H1 (cell line): ENCODE data around the gene C4orf33. TPM values are rescaled to one million over a fixed set of nuclear protein-coding genes. Genes with fewer than 3 reads are reported as not detected.

ENCODE experiments used
- CTCF ChIA-PET: fragments of 300-600 bp; sonication (Branson Sonifier 250); formaldehyde crosslinking; loops from one replicate; lab custom pipeline; 2021; ENCODE audit not compliant: partially characterized antibody; lab: Charles Lee
- POLR2A ChIA-PET: fragments of 300-600 bp; sonication (Branson Sonifier 250); formaldehyde crosslinking; loops from one replicate; lab custom pipeline; 2021; ENCODE audit warnings: inconsistent platforms; ENCODE audit not compliant: partially characterized antibody; lab: Charles Lee
- DNase-seq, 2 experiments: peaks; one replicate each; pipeline versions ENCODE4 v3.0.0 to v3.0.0-alpha.2; 2010 to 2022; ENCODE audit warnings: low spot score in 2 of 2, low read depth in 1 of 2, mixed read lengths in 1 of 2
- FAIRE-seq: peaks from 2 replicates; lab custom pipeline; 2011; peaks lifted over from hg19 to GRCh38; lab: Jason Lieb, UNC
- H2AFZ ChIP-seq: 2 replicates; pipeline ENCODE4 v1.8.1; 2012; ENCODE audit warnings: low read length, inconsistent platforms
- H2AK5ac ChIP-seq: 2 replicates; pipeline ENCODE4 v1.6.1; 2013; ENCODE audit warnings: low read depth, low read length
- H2BK120ac ChIP-seq: replicated peaks from 2 replicates; pipeline ENCODE3; 2013; ENCODE audit warnings: low read depth, low read length, inconsistent platforms
- H2BK12ac ChIP-seq: 2 replicates; pipeline ENCODE4 v1.6.1; 2013; ENCODE audit warnings: low read depth, low read length
- H2BK15ac ChIP-seq: 2 replicates; pipeline ENCODE4 v1.6.1; 2013; ENCODE audit warnings: low read length
- H2BK20ac ChIP-seq: 2 replicates; pipeline ENCODE4 v1.6.1; 2013; ENCODE audit warnings: low read length
- H2BK5ac ChIP-seq: 2 replicates; pipeline ENCODE4 v1.6.1; 2013; ENCODE audit warnings: low read depth, low read length
- H3K14ac ChIP-seq: 2 replicates; pipeline ENCODE4 v1.6.1; 2013; ENCODE audit warnings: inconsistent platforms; ENCODE audit not compliant: insufficient read length
- H3K18ac ChIP-seq: 2 replicates; pipeline ENCODE4 v1.6.1; 2013; ENCODE audit warnings: low read length; ENCODE audit errors: extremely low read depth
- H3K23ac ChIP-seq: 2 replicates; pipeline ENCODE4 v1.6.1; 2013; ENCODE audit warnings: inconsistent platforms; ENCODE audit not compliant: insufficient read length
- H3K23me2 ChIP-seq: 2 replicates; pipeline ENCODE4 v1.6.1; 2013; ENCODE audit warnings: low read depth, low read length
- H3K27ac ChIP-seq: 2 replicates; pipeline ENCODE4 v1.6.1; 2011; ENCODE audit warnings: low read depth, low read length, inconsistent platforms
- H3K27me3 ChIP-seq, 4 experiments: replicated peaks in 1 of 4; 1 replicate in 1 of 4; 2 replicates in 3 of 4; pipeline versions ENCODE4 v1.6.1 to v1.8.1; 2011 to 2013; ENCODE audit warnings: low read length in 3 of 4, mild to moderate bottlenecking in 3 of 4, inconsistent platforms in 2 of 4, mixed read lengths in 2 of 4, moderate library complexity in 1 of 4; ENCODE audit not compliant: control insufficient read depth in 3 of 4, insufficient read depth in 3 of 4; ENCODE audit errors: extremely low read depth in 1 of 4
- H3K36me3 ChIP-seq, 4 experiments: 2 replicates each; pipeline versions ENCODE4 v1.6.1 to v1.8.1; 2011 to 2013; ENCODE audit warnings: mild to moderate bottlenecking in 4 of 4, low read length in 3 of 4, moderate library complexity in 2 of 4, control low read depth in 1 of 4, inconsistent platforms in 1 of 4; ENCODE audit not compliant: insufficient read depth in 4 of 4, control insufficient read depth in 2 of 4
- H3K4ac ChIP-seq: replicated peaks from 2 replicates; pipeline ENCODE3; 2013; ENCODE audit warnings: low read length, low read depth, mixed read lengths, inconsistent platforms; ENCODE audit not compliant: insufficient read length
- H3K4me1 ChIP-seq, 4 experiments: replicated peaks in 1 of 4; 1 replicate in 1 of 4; 2 replicates in 3 of 4; pipeline versions ENCODE4 v1.6.1 to v1.8.1; 2011 to 2013; ENCODE audit warnings: low read length in 3 of 4, inconsistent platforms in 2 of 4, mixed read lengths in 1 of 4; ENCODE audit not compliant: insufficient read depth in 4 of 4, control insufficient read depth in 3 of 4
- H3K4me2 ChIP-seq, 2 experiments: 2 replicates each; pipeline versions ENCODE4 v1.6.1 to v1.8.1; 2011 to 2013; ENCODE audit warnings: low read depth in 2 of 2, low read length in 2 of 2, control low read depth in 1 of 2, inconsistent platforms in 1 of 2, mild to moderate bottlenecking in 1 of 2; ENCODE audit not compliant: insufficient read depth in 1 of 2
- H3K4me3 ChIP-seq, 4 experiments: fragments of 200-600, 300-600 bp in 1 of 4; sonication (generic), shearing (Covaris generic), sonication (Bioruptor Twin) in 1 of 4; 2 replicates each; pipeline versions ENCODE4 v1.5.1 to v1.8.1; 2011 to 2016; ENCODE audit warnings: low read length in 4 of 4, low read depth in 3 of 4, control low read depth in 2 of 4, inconsistent platforms in 2 of 4, mild to moderate bottlenecking in 2 of 4, mixed read lengths in 1 of 4, moderate library complexity in 1 of 4; ENCODE audit not compliant: insufficient read depth in 2 of 4; ENCODE audit errors: extremely low read depth in 1 of 4
- H3K56ac ChIP-seq: replicated peaks from 2 replicates; pipeline ENCODE3; 2013; ENCODE audit warnings: low read depth, mild to moderate bottlenecking, mixed read lengths, low read length, inconsistent platforms; ENCODE audit not compliant: insufficient read length
- H3K79me1 ChIP-seq: 2 replicates; pipeline ENCODE4 v1.6.1; 2013; ENCODE audit warnings: low read depth, low read length, control low read depth
- H3K79me2 ChIP-seq, 2 experiments: 2 replicates each; pipeline versions ENCODE4 v1.6.1 to v1.8.1; 2012 to 2013; ENCODE audit warnings: low read length in 2 of 2, mild to moderate bottlenecking in 2 of 2, inconsistent platforms in 1 of 2; ENCODE audit not compliant: insufficient read depth in 2 of 2, control insufficient read depth in 1 of 2
- H3K9ac ChIP-seq, 4 experiments: replicated peaks in 1 of 4; 1 replicate in 1 of 4; 2 replicates in 3 of 4; pipeline versions ENCODE4 v1.6.1 to v1.8.1; 2011 to 2013; ENCODE audit warnings: low read depth in 3 of 4, low read length in 3 of 4, control low read depth in 2 of 4, mild to moderate bottlenecking in 2 of 4, moderate library complexity in 2 of 4, inconsistent platforms in 1 of 4; ENCODE audit errors: extremely low read depth in 1 of 4
- H3K9me3 ChIP-seq, 2 experiments: 2 replicates each; pipeline versions ENCODE4 v1.6.1 to v1.8.1; 2012 to 2013; ENCODE audit warnings: mild to moderate bottlenecking in 2 of 2, moderate library complexity in 2 of 2, control low read depth in 1 of 2, inconsistent platforms in 1 of 2, low read depth in 1 of 2, low read length in 1 of 2, mixed read lengths in 1 of 2; ENCODE audit not compliant: insufficient read depth in 2 of 2
- H4K20me1 ChIP-seq, 2 experiments: replicated peaks in 1 of 2; 2 replicates each; pipeline versions ENCODE3 to v1.8.1; 2011 to 2013; ENCODE audit warnings: inconsistent platforms in 2 of 2, low read length in 2 of 2, mild to moderate bottlenecking in 1 of 2; ENCODE audit not compliant: insufficient read depth in 2 of 2, control insufficient read depth in 1 of 2
- H4K5ac ChIP-seq: 2 replicates; pipeline ENCODE4 v1.6.1; 2013; ENCODE audit warnings: low read length, low read depth, mixed read lengths, inconsistent platforms; ENCODE audit not compliant: insufficient read length
- H4K8ac ChIP-seq: 2 replicates; pipeline ENCODE4 v1.8.0; 2013; ENCODE audit warnings: mild to moderate bottlenecking, moderate library complexity, low read length, inconsistent platforms; ENCODE audit not compliant: insufficient read depth; ENCODE audit errors: extremely low read depth
- H4K91ac ChIP-seq: replicated peaks from 2 replicates; pipeline ENCODE3; 2013; ENCODE audit warnings: low read length, mixed read lengths, inconsistent platforms; ENCODE audit not compliant: insufficient read length
- BACH1 ChIP-seq: IDR thresholded peaks from 2 replicates; pipeline ENCODE4 v1.6.1; 2012; ENCODE audit warnings: low read length, improper control_type of control experiment
- BCL11A ChIP-seq, 2 experiments: IDR thresholded peaks; one replicate each; pipeline ENCODE4 v1.6.1; 2011; ENCODE audit warnings: low read depth in 2 of 2, low read length in 2 of 2, mild to moderate bottlenecking in 2 of 2
- CHD2 ChIP-seq: IDR thresholded peaks from 2 replicates; pipeline ENCODE4 v1.6.1; 2012; ENCODE audit warnings: low read length, improper control_type of control experiment
- EZH2 ChIP-seq: fragments of 200-600 bp; sonication (generic); IDR thresholded peaks from 2 replicates; pipeline ENCODE4 v1.7.1; 2012; ENCODE audit warnings: low read depth, mild to moderate bottlenecking, moderate library complexity, low read length, inconsistent platforms; ENCODE audit not compliant: severe bottlenecking
- FOSL1 ChIP-seq: IDR thresholded peaks from 2 replicates; pipeline ENCODE4 v1.6.1; 2011; ENCODE audit warnings: mild to moderate bottlenecking, low read depth, low read length, moderate library complexity; ENCODE audit not compliant: insufficient read depth
- HDAC2 ChIP-seq, 2 experiments: fragments of 300-600 bp in 1 of 2; sonication (generic) in 1 of 2; IDR thresholded peaks; 2 replicates each; pipeline ENCODE4 v1.6.1; 2011 to 2012; ENCODE audit warnings: low read depth in 2 of 2, low read length in 2 of 2, mild to moderate bottlenecking in 2 of 2, moderate library complexity in 2 of 2, borderline replicate concordance in 1 of 2, inconsistent platforms in 1 of 2
- RXRA ChIP-seq: IDR thresholded peaks from 2 replicates; pipeline ENCODE4 v1.6.1; 2011; ENCODE audit warnings: low read depth, mild to moderate bottlenecking, low read length, moderate library complexity; ENCODE audit not compliant: insufficient read depth
- SIN3A ChIP-seq, 2 experiments: IDR thresholded peaks in 1 of 2; conservative IDR thresholded peaks in 1 of 2; 2 replicates each; pipeline ENCODE4 v1.6.1; 2011 to 2012; ENCODE audit warnings: low read length in 2 of 2, improper control_type of control experiment in 1 of 2, low read depth in 1 of 2, mild to moderate bottlenecking in 1 of 2
- SUZ12 ChIP-seq: fragments of 200-600 bp; sonication (generic); IDR thresholded peaks from 2 replicates; pipeline ENCODE4 v1.6.1; 2012; ENCODE audit warnings: mild to moderate bottlenecking, inconsistent platforms, low read length, moderate library complexity, mixed read lengths
- TEAD4 ChIP-seq: IDR thresholded peaks from 2 replicates; pipeline ENCODE4 v1.6.1; 2012; ENCODE audit warnings: low read depth, low read length, inconsistent platforms, mixed read lengths
- WGBS, 2 experiments: shearing (Covaris generic) in 1 of 2; methylation state at CpG; one replicate each; pipeline versions ENCODE4 v1.1.6 to v1.1.7; 2013 to 2015; ENCODE audit warnings: low lambda C conversion rate in 2 of 2, mixed read lengths in 2 of 2, inconsistent platforms in 1 of 2, low coverage in 1 of 2, missing lambda C conversion rate in 1 of 2; ENCODE audit not compliant: insufficient replicate concordance in 2 of 2, insufficient coverage in 1 of 2, insufficient read length in 1 of 2; ENCODE audit errors: extremely low coverage in 1 of 2, missing lambda C conversion rate in 1 of 2; 5-methylcytosine and 5-hydroxymethylcytosine counted together
- polyA plus RNA-seq, 7 experiments: library from polyadenylated mRNA; depleted of rRNA in 3 of 7; stranded (reverse) in 5 of 7; unstranded in 2 of 7; fragments of >200 nt in 5 of 7; fragments of 200-250 nt in 2 of 7; gene quantifications; 1 replicate in 5 of 7; 2 replicates in 1 of 7; 4 replicates in 1 of 7; pipeline versions ENCODE4 v1.2.1 to v1.2.3, GENCODE V29; 2011 to 2013; ENCODE audit warnings: missing spikeins in 2 of 7, mixed read lengths in 2 of 7
- total RNA-seq: library from RNA; stranded (reverse); fragmentation: NEBNext Ultra II Directional; extraction: Animal tissue kit (Norgen Biotek cat#: 25700); gene quantifications from 2 replicates; pipeline ENCODE4 v1.2.1, GENCODE V29; 2021
- TF ChIP-seq, protein P1 (sequence below), 3 experiments: IDR thresholded peaks; 1 replicate in 2 of 3; 2 replicates in 1 of 3; pipeline versions ENCODE4 v1.5.1 to v1.6.1; 2011; ENCODE audit warnings: low read length in 3 of 3, mild to moderate bottlenecking in 3 of 3, inconsistent platforms in 2 of 3, low read depth in 1 of 3, moderate library complexity in 1 of 3; ENCODE audit not compliant: insufficient read depth in 1 of 3; ENCODE audit errors: control extremely low read depth in 1 of 3

Gene C4orf33
- total and polyA plus RNA-seq, 2 of the 8 experiments (the other 6 are each of a cell fraction or from before 2014, with no cell fraction given) = 3.4 to 6.0 TPM

DNA sequence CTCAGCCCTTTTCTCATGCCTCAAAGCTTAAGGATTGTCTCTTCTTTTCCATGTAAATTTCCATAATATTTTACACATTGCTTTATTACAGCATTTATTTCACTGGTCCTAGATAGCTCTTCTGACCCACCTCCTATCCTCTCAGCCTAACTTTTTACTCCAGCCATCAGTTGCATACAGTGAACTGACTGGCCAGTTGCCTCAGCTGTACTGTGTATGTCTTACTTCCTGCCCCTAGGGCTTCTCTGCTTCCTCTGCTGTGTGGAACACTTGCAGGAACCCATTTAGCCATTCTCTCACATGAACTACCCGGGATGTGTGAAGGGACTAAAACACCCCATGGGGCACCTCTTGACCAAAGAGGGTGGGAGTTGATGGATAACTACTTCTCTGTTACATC is 18.0 kb downstream of the C4orf33 start:
- no peaks in the 10 kb centered on the region for H3K9me3 ChIP-seq
- no peaks in the 10 kb centered on the region for H3K79me2 ChIP-seq
- H4K91ac ChIP-seq = no peak overlapping the region
- no peak overlapping the region for H3K4ac ChIP-seq
- no peak overlapping the region for H3K27ac ChIP-seq
- no peaks in the 10 kb centered on the region for H3K36me3 ChIP-seq
- H3K79me1 ChIP-seq = no peaks in the 10 kb centered on the region
- no peak overlapping the region for H3K4me3 ChIP-seq
- POLR2A ChIA-PET = interaction anchor here (0.6 kb wide), 1 partner anchor 9 kb away, joined by 3 read pairs; no protein-coding TSS in a partner anchor
- no peak overlapping the region for H2AK5ac ChIP-seq
- CTCF ChIA-PET = no interaction called here
- peaks cover 0 to 1% (median 0%) of the 10 kb centered on the region in 4 experiments; a peak in 1 of 7 replicates for H3K27me3 ChIP-seq
- H4K5ac ChIP-seq = no peak overlapping the region
- no peak overlapping the region for H3K23ac ChIP-seq
- WGBS, 2 experiments = 79% methylated on average over 1 of the region's 1 CpG; no CpG with 5 or more reads in 1 of the 2 experiments
- no peak for DNase-seq
- H2BK5ac ChIP-seq = no peak overlapping the region
- no peak overlapping the region for H3K18ac ChIP-seq
- no peak overlapping the region for H3K4me2 ChIP-seq
- no peak overlapping the region for H2AFZ ChIP-seq
- no peak overlapping the region for H4K8ac ChIP-seq
- H3K4me1 ChIP-seq = peaks cover 0 to 2% (median 0%) of the 10 kb centered on the region in 4 experiments; a peak in 2 of 7 replicates
- H2BK120ac ChIP-seq = no peak overlapping the region
- H3K9ac ChIP-seq = no peak overlapping the region
- no peak overlapping the region for H2BK15ac ChIP-seq
- no peak for FAIRE-seq
- no peak overlapping the region for H3K14ac ChIP-seq
- H2BK12ac ChIP-seq = no peak overlapping the region
- H3K23me2 ChIP-seq = no peaks in the 10 kb centered on the region
- no peak overlapping the region for H3K56ac ChIP-seq
- no peak overlapping the region for H2BK20ac ChIP-seq
- H4K20me1 ChIP-seq = no peaks in the 10 kb centered on the region
- no peak for TF ChIP-seq EZH2
- no peak for TF ChIP-seq SUZ12
- TF ChIP-seq HDAC2 (IDR thresholded peaks at IDR 0.05; ENCODE audit: borderline replicate concordance in 1 of 2, low read depth in 2 of 2, low read length in 2 of 2) = no peak
- TF ChIP-seq, protein P1, sequence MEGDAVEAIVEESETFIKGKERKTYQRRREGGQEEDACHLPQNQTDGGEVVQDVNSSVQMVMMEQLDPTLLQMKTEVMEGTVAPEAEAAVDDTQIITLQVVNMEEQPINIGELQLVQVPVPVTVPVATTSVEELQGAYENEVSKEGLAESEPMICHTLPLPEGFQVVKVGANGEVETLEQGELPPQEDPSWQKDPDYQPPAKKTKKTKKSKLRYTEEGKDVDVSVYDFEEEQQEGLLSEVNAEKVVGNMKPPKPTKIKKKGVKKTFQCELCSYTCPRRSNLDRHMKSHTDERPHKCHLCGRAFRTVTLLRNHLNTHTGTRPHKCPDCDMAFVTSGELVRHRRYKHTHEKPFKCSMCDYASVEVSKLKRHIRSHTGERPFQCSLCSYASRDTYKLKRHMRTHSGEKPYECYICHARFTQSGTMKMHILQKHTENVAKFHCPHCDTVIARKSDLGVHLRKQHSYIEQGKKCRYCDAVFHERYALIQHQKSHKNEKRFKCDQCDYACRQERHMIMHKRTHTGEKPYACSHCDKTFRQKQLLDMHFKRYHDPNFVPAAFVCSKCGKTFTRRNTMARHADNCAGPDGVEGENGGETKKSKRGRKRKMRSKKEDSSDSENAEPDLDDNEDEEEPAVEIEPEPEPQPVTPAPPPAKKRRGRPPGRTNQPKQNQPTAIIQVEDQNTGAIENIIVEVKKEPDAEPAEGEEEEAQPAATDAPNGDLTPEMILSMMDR (IDR thresholded peaks at IDR 0.05; ENCODE audit: control extremely low read depth in 1 of 3, insufficient read depth in 1 of 3, low read depth in 1 of 3, low read length in 3 of 3) = no peak
- no peak for TF ChIP-seq RXRA
- no peak for TF ChIP-seq CHD2
- no peak for TF ChIP-seq TEAD4
- TF ChIP-seq FOSL1 = no peak
- TF ChIP-seq SIN3A (conservative IDR thresholded peaks at IDR 0.05 in 1 of 2, IDR thresholded peaks at IDR 0.05 in 1 of 2; ENCODE audit: low read depth in 1 of 2, low read length in 2 of 2) = no peak
- TF ChIP-seq BCL11A (IDR thresholded peaks at IDR 0.05; ENCODE audit: low read depth in 2 of 2, low read length in 2 of 2) = no peak
- no peak for TF ChIP-seq BACH1
